ENCODE data around the gene TBL1X.

DNA sequence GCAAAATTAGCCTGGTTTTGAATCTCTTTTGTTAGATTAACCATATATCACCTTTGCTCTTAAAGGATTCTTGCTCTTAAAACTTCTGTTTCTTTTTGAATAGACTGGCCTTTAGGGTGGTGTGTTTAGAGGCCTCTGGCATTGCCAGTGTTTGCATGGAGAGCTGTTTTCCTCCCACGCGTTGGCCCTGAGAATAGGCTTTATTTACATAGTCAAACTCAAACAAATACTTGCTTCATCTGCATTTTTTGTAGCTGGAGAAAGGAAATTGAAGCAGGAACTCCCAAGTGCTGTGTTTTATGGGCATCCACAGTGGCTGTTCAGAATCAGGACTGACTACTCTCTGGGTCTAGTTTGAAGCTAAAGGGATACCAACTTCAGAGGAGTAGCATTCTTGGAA lies 324.1 kb downstream of the TBL1X start:
- TF ChIP-seq, protein P1, sequence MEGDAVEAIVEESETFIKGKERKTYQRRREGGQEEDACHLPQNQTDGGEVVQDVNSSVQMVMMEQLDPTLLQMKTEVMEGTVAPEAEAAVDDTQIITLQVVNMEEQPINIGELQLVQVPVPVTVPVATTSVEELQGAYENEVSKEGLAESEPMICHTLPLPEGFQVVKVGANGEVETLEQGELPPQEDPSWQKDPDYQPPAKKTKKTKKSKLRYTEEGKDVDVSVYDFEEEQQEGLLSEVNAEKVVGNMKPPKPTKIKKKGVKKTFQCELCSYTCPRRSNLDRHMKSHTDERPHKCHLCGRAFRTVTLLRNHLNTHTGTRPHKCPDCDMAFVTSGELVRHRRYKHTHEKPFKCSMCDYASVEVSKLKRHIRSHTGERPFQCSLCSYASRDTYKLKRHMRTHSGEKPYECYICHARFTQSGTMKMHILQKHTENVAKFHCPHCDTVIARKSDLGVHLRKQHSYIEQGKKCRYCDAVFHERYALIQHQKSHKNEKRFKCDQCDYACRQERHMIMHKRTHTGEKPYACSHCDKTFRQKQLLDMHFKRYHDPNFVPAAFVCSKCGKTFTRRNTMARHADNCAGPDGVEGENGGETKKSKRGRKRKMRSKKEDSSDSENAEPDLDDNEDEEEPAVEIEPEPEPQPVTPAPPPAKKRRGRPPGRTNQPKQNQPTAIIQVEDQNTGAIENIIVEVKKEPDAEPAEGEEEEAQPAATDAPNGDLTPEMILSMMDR (IDR thresholded peaks at IDR 0.05; ENCODE audit: low read depth, low read length): no peak
- no peak for TF ChIP-seq POLR2A (IDR thresholded peaks at IDR 0.05; ENCODE audit: extremely low read depth, insufficient read length)
- no peak for TF ChIP-seq MAX (IDR thresholded peaks at IDR 0.05; ENCODE audit: low read depth, low read length)

Data from NB4 (cell line).